WTC11 (cell line): Measurements from ENCODE around the gene NHERF2.

ENCODE experiments used
- ELF4 ChIP-seq: sonication (generic); formaldehyde crosslinking; IDR thresholded peaks from 2 replicates; pipeline ENCODE4 v1.8.1; 2022; ENCODE audit warnings: low read depth, mild to moderate bottlenecking, moderate library complexity, missing genetic modification reagents
- FOXJ3 ChIP-seq: sonication (generic); formaldehyde crosslinking; IDR thresholded peaks from 2 replicates; pipeline ENCODE4 v1.9.0; 2021; ENCODE audit warnings: missing genetic modification reagents, mild to moderate bottlenecking, borderline replicate concordance
- FOXP1 ChIP-seq: sonication (generic); formaldehyde crosslinking; IDR thresholded peaks from 2 replicates; pipeline ENCODE4 v1.8.0; 2022; ENCODE audit warnings: missing genetic modification reagents, mild to moderate bottlenecking, moderate library complexity, borderline replicate concordance
- TCF7 ChIP-seq: sonication (generic); formaldehyde crosslinking; IDR thresholded peaks from 2 replicates; pipeline ENCODE4 v1.8.0; 2022; ENCODE audit warnings: mild to moderate bottlenecking, low read depth, missing genetic modification reagents, moderate library complexity
- TEAD4 ChIP-seq: sonication (generic); formaldehyde crosslinking; IDR thresholded peaks from 2 replicates; pipeline ENCODE4 v1.8.0; 2022; ENCODE audit warnings: mild to moderate bottlenecking, missing genetic modification reagents
- ZNF121 ChIP-seq: sonication (generic); formaldehyde crosslinking; IDR thresholded peaks from 2 replicates; pipeline ENCODE4 v1.8.0; 2023; ENCODE audit warnings: missing genetic modification reagents
- ZNF232 ChIP-seq: sonication (generic); formaldehyde crosslinking; IDR thresholded peaks from 2 replicates; pipeline ENCODE4 v1.8.0; 2022; ENCODE audit warnings: mild to moderate bottlenecking, missing genetic modification reagents
- TF ChIP-seq, protein P1 (sequence below): sonication (generic); formaldehyde crosslinking; IDR thresholded peaks from 2 replicates; pipeline ENCODE4 v1.8.1; 2023; ENCODE audit warnings: mild to moderate bottlenecking, missing genetic modification reagents, moderate library complexity
- TF ChIP-seq, protein P2 (sequence below): fragments of 200-600 bp; IDR thresholded peaks from 2 replicates; pipeline ENCODE4 v1.8.0; 2022; ENCODE audit warnings: antibody characterized with exemption
- TF ChIP-seq, protein P3 (sequence below): sonication (generic); formaldehyde crosslinking; IDR thresholded peaks from 2 replicates; pipeline ENCODE4 v1.8.1; 2022; ENCODE audit warnings: mild to moderate bottlenecking, moderate library complexity, missing genetic modification reagents

- no peak for TF ChIP-seq ELF4 (CRISPR knock-in tag)
- no peak for TF ChIP-seq FOXP1
- TF ChIP-seq ZNF232 (CRISPR knock-in tag), result no peak
- TF ChIP-seq, protein P1, sequence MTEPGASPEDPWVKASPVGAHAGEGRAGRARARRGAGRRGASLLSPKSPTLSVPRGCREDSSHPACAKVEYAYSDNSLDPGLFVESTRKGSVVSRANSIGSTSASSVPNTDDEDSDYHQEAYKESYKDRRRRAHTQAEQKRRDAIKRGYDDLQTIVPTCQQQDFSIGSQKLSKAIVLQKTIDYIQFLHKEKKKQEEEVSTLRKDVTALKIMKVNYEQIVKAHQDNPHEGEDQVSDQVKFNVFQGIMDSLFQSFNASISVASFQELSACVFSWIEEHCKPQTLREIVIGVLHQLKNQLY, result no peak
- TF ChIP-seq, protein P2, sequence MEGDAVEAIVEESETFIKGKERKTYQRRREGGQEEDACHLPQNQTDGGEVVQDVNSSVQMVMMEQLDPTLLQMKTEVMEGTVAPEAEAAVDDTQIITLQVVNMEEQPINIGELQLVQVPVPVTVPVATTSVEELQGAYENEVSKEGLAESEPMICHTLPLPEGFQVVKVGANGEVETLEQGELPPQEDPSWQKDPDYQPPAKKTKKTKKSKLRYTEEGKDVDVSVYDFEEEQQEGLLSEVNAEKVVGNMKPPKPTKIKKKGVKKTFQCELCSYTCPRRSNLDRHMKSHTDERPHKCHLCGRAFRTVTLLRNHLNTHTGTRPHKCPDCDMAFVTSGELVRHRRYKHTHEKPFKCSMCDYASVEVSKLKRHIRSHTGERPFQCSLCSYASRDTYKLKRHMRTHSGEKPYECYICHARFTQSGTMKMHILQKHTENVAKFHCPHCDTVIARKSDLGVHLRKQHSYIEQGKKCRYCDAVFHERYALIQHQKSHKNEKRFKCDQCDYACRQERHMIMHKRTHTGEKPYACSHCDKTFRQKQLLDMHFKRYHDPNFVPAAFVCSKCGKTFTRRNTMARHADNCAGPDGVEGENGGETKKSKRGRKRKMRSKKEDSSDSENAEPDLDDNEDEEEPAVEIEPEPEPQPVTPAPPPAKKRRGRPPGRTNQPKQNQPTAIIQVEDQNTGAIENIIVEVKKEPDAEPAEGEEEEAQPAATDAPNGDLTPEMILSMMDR, result no peak
- TF ChIP-seq ZNF121 (CRISPR knock-in tag), result no peak
- TF ChIP-seq, protein P3, sequence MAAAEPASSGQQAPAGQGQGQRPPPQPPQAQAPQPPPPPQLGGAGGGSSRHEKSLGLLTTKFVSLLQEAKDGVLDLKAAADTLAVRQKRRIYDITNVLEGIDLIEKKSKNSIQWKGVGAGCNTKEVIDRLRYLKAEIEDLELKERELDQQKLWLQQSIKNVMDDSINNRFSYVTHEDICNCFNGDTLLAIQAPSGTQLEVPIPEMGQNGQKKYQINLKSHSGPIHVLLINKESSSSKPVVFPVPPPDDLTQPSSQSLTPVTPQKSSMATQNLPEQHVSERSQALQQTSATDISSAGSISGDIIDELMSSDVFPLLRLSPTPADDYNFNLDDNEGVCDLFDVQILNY, result no peak
- no peak for TF ChIP-seq FOXJ3
- TF ChIP-seq TCF7 (CRISPR knock-in tag), result no peak
- TF ChIP-seq TEAD4 (CRISPR knock-in tag), result no peak
Measured at GRCh38 chr16:1977875-1978268, 48.8 kb upstream of the NHERF2 start.
